ENCODE results near the gene ZMYND11.
"Not testable (repeated sequence)": the region's sequence is repeated elsewhere in the genome, so short reads cannot be mapped to it uniquely, and the experiment has no call there.

ZMYND11 gene

DNA sequence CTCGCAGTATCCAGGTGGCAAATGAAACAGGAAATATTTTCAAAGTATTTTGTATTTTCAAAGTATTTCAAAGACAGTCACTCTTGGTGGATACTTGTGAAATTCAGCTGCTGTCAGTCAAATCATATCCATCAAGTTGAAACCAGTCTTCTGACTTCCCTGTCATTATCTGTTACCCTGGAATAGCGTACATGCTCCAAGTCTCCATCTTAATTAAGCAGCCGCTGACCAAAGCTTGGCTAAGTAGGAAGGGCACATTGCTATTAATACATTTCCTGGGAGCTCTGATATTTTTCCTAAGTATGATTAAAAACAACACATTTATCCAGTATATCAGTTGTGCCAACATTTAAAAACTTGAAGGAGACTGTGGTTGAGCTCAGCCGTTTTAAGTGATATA lies 112.2 kb downstream of the ZMYND11 start:
- TF ChIP-seq, protein P1, sequence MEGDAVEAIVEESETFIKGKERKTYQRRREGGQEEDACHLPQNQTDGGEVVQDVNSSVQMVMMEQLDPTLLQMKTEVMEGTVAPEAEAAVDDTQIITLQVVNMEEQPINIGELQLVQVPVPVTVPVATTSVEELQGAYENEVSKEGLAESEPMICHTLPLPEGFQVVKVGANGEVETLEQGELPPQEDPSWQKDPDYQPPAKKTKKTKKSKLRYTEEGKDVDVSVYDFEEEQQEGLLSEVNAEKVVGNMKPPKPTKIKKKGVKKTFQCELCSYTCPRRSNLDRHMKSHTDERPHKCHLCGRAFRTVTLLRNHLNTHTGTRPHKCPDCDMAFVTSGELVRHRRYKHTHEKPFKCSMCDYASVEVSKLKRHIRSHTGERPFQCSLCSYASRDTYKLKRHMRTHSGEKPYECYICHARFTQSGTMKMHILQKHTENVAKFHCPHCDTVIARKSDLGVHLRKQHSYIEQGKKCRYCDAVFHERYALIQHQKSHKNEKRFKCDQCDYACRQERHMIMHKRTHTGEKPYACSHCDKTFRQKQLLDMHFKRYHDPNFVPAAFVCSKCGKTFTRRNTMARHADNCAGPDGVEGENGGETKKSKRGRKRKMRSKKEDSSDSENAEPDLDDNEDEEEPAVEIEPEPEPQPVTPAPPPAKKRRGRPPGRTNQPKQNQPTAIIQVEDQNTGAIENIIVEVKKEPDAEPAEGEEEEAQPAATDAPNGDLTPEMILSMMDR (IDR thresholded peaks at IDR 0.05; ENCODE audit: insufficient read depth, low read length, poor library complexity, severe bottlenecking) = no peak
- DNase-seq (ENCODE audit: extremely low read depth, insufficient read length) = no peak
- H3K4me3 ChIP-seq (replicated peaks; ENCODE audit: low read depth, low read length) = no peak overlapping the region
- peaks cover 5% of the 10 kb centered on the region for H3K36me3 ChIP-seq (ENCODE audit: control insufficient read depth, insufficient read depth, low read length)
- H3K27me3 ChIP-seq (replicated peaks; ENCODE audit: control insufficient read depth, insufficient read depth, low read length) = no peaks in the 10 kb centered on the region

- no peak for DNase-seq (ENCODE audit: extremely low read depth, insufficient read length)
- TF ChIP-seq, protein P1 (IDR thresholded peaks at IDR 0.05; ENCODE audit: insufficient read depth, low read length, poor library complexity, severe bottlenecking) = no peak
- H3K4me3 ChIP-seq (replicated peaks; ENCODE audit: low read depth, low read length) = no peak overlapping the region
- H3K27me3 ChIP-seq (replicated peaks; ENCODE audit: control insufficient read depth, insufficient read depth, low read length) = no peaks in the 10 kb centered on the region
- peaks cover 5% of the 10 kb centered on the region for H3K36me3 ChIP-seq (ENCODE audit: control insufficient read depth, insufficient read depth, low read length)
Measured at GRCh38 chr10:248307-248706, 113.1 kb downstream of the ZMYND11 start.

DNA sequence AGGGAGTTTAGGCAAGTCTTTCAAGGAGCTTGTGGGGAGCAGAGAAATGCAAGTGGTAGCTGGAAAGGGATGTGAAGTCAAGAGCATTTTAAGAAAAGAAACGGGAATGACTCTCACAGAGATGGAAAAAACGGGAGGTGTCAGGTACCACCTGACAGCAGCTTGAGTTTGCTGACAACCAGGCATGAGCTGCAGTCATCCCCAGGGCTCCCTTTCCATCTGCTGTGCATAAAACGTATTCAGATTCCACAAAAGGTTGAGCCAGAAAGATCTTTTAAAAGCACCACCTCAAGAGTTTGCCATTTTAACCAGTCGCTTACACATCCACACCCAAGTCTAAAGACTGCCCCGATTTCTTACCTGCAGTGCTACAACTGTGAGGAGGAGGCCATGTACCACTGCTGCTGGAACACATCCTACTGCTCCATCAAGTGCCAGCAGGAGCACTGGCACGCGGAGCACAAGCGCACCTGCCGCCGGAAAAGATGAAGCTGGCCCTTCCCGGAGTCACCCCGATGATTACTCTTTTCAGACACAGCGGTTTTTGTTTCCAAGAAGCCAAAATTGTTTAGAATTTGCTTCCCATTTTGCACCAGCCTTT lies 116.8 kb downstream of the ZMYND11 start:
- TF ChIP-seq, protein P1 (IDR thresholded peaks at IDR 0.05; ENCODE audit: insufficient read depth, low read length, poor library complexity, severe bottlenecking) = no peak
- H3K27me3 ChIP-seq (replicated peaks; ENCODE audit: control insufficient read depth, insufficient read depth, low read length) = no peaks in the 10 kb centered on the region
- no peak for DNase-seq (ENCODE audit: extremely low read depth, insufficient read length)
- peaks cover 4% of the 10 kb centered on the region for H3K36me3 ChIP-seq (ENCODE audit: control insufficient read depth, insufficient read depth, low read length)
- no peak overlapping the region for H3K4me3 ChIP-seq (replicated peaks; ENCODE audit: low read depth, low read length)

- no peak overlapping the region for H3K4me3 ChIP-seq (replicated peaks; ENCODE audit: low read depth, low read length)
Measured at GRCh38 chr10:260819-261429, 125.7 kb downstream of the ZMYND11 start.

DNA sequence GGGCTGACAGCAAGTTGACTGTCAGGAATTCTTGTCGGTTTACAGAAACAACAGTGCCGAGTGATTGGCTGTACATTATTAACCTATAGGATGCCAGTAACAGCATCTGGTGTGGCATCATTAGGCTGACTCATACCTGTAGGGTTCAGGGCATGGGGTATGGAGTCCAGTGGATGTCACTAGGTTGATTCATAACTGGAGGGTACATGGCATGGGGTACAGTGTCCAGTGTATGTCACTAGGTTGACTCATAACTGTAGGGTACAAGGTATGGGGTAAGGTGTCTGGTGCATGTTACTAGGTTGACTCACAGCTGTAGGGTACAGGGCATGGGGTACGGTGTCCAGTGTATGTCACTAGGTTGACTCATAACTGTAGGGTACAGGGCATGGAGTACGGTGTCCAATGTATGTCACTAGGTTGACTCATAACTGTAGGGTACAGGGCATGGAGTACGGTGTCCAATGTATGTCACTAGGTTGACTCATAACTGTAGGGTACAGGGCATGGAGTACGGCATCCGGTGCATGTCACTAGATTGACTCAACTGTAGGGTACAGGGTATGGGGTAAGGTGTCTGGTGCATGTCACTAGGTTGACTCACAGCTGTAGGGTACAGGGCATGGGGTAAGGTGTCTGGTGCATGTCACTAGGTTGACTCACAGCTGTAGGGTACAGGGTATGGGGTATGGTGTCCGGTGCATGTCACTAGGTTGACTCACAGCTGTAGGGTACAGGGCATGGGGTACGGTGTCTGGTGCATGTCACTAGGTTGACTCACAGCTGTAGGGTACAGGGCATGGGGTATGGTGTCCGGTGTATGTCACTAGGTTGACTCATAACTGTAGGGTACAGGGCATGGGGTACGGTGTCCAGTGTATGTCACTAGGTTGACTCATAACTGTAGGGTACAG lies 129.2 kb downstream of the ZMYND11 start:
- H3K27me3 ChIP-seq (replicated peaks; ENCODE audit: control insufficient read depth, insufficient read depth, low read length); H3K4me3 ChIP-seq (replicated peaks; ENCODE audit: low read depth, low read length); DNase-seq (ENCODE audit: extremely low read depth, insufficient read length): not testable (repeated sequence)

More at GRCh38 chr10:260819-261429, 125.7 kb downstream of the ZMYND11 start:
- no peaks in the 10 kb centered on the region for H3K27me3 ChIP-seq (replicated peaks; ENCODE audit: control insufficient read depth, insufficient read depth, low read length)
- DNase-seq (ENCODE audit: extremely low read depth, insufficient read length) = no peak
- no peaks in the 10 kb centered on the region for H3K36me3 ChIP-seq (ENCODE audit: control insufficient read depth, insufficient read depth, low read length)
- TF ChIP-seq, protein P1 (IDR thresholded peaks at IDR 0.05; ENCODE audit: insufficient read depth, low read length, poor library complexity, severe bottlenecking) = no peak

DNA sequence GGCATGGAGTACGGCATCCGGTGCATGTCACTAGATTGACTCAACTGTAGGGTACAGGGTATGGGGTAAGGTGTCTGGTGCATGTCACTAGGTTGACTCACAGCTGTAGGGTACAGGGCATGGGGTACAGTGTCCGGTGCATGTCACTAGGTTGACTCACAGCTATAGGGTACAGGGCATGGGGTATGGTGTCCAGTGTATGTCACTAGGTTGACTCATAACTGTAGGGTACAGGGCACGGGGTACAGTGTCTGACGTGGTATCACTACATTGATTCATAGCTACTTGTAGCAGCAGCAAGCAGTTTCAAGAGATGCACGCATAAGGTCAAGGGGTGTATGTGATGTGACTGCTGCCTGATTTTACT lies 129.8 kb downstream of the ZMYND11 start:
- not testable (repeated sequence) for H3K27me3 ChIP-seq (replicated peaks; ENCODE audit: control insufficient read depth, insufficient read depth, low read length); H3K36me3 ChIP-seq (ENCODE audit: control insufficient read depth, insufficient read depth, low read length); H3K4me3 ChIP-seq (replicated peaks; ENCODE audit: low read depth, low read length); DNase-seq (ENCODE audit: extremely low read depth, insufficient read length)

More for the DNA sequence above, 129.2 kb downstream of the ZMYND11 start:
- H3K36me3 ChIP-seq (ENCODE audit: control insufficient read depth, insufficient read depth, low read length) = not testable (repeated sequence)

DNA sequence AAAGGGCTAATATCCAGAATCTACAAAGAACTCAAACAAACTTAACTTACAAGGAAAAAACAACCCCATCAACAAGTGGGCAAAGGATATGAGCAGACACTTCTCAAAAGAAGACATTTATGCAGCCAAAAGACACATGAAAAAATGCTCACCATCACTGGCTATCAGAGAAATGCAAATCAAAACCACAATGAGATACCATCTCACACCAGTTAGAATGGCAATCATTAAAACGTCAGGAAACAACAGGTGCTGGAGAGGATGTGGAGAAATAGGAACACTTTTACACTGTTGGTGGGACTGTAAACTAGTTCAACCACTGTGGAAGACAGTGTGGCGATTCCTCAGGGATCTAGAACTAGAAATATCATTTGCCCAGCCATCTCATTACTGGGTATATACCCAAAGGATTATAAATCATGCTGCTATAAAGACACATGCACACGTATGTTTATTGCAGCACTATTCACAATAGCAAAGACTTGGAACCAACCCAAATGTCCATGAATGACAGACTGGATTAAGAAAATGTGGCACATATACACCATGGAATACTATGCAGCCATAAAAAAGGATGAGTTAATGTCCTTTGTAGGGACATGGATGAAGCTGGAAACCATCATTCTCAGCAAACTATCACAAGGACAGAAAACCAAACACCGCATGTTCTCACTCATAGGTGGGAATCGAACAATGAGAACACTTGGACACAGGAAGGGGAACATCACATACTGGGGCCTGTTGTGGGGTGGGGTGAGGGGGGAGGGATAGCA lies 130.7 kb downstream of the ZMYND11 start:
- H3K36me3 ChIP-seq (ENCODE audit: control insufficient read depth, insufficient read depth, low read length); H3K4me3 ChIP-seq (replicated peaks; ENCODE audit: low read depth, low read length); DNase-seq (ENCODE audit: extremely low read depth, insufficient read length); H3K27me3 ChIP-seq (replicated peaks; ENCODE audit: control insufficient read depth, insufficient read depth, low read length): not testable (repeated sequence)

All from GM06990 (cell line).